Gastroesophageal sphincter (tissue), 3 donors: ENCODE measurements around the gene SLC7A14.

ENCODE experiments used
- CTCF ChIP-seq, 4 experiments: fragments of 200-600 bp in 2 of 4; fragments of 450-650 bp in 2 of 4; sonication (generic) in 1 of 4; IDR thresholded peaks; one replicate each; pipeline ENCODE4 v1.5.1; 2017 to 2019; ENCODE audit warnings: antibody characterized with exemption in 4 of 4, mild to moderate bottlenecking in 2 of 4, moderate library complexity in 2 of 4
- POLR2AphosphoS5 ChIP-seq: sonication (generic); formaldehyde crosslinking; IDR thresholded peaks from one replicate; pipeline ENCODE4 v1.6.1; 2017; ENCODE audit warnings: antibody characterized with exemption

GRCh38 chr3:170490828-170491560, 94.9 kb downstream of the SLC7A14 start:
- no peak for TF ChIP-seq POLR2AphosphoS5
- TF ChIP-seq CTCF (IDR thresholded peaks at IDR 0.05), result no peak
